GM23338 (cell line): ENCODE measurements around the gene FLNB. TPM values are rescaled to one million over a fixed set of nuclear protein-coding genes. Genes with fewer than 3 reads are reported as not detected.

Experiments
- ATAC-seq: fragments of 200-7000 bp; cut with Tn5 transposase; 3 replicates; pipeline ENCODE4 v1.9.1; 2020
- DNase-seq: peaks from one replicate; pipeline ENCODE4 v3.0.0-alpha.2; 2015; ENCODE audit warnings: low spot score
- H2AFZ ChIP-seq: fragments of 200-600 bp; sonication (generic); 2 replicates; pipeline ENCODE4 v1.8.0; 2016; ENCODE audit warnings: antibody characterized with exemption, mild to moderate bottlenecking, moderate library complexity
- H3F3A ChIP-seq: fragments of 200-600 bp; sonication (generic); replicated peaks from 2 replicates; pipeline ENCODE4 v1.8.0; 2017; ENCODE audit warnings: antibody characterized with exemption, mixed run types, low read depth
- H3K27ac ChIP-seq: fragments of 200-600 bp; sonication (generic); 2 replicates; pipeline ENCODE4 v1.6.1; 2016; ENCODE audit warnings: low read depth
- H3K27me3 ChIP-seq: fragments of 200-600 bp; sonication (generic); 2 replicates; pipeline ENCODE4 v1.8.0; 2016; ENCODE audit warnings: mild to moderate bottlenecking, mixed run types, moderate library complexity; ENCODE audit not compliant: insufficient read depth
- H3K36me3 ChIP-seq: fragments of 200-600 bp; sonication (generic); 2 replicates; pipeline ENCODE4 v1.8.0; 2016; ENCODE audit warnings: mild to moderate bottlenecking; ENCODE audit not compliant: insufficient read depth
- H3K4me1 ChIP-seq: fragments of 200-600 bp; sonication (generic); 2 replicates; pipeline ENCODE4 v1.8.0; 2016; ENCODE audit warnings: mild to moderate bottlenecking, moderate library complexity; ENCODE audit not compliant: insufficient read depth
- H3K4me2 ChIP-seq: fragments of 200-600 bp; sonication (generic); 2 replicates; pipeline ENCODE4 v1.7.1; 2017; ENCODE audit warnings: mixed run types
- H3K4me3 ChIP-seq: fragments of 200-600 bp; sonication (generic); 2 replicates; pipeline ENCODE4 v1.6.1; 2016; ENCODE audit warnings: mixed run types
- H3K79me2 ChIP-seq: fragments of 200-600 bp; sonication (generic); replicated peaks from 2 replicates; pipeline ENCODE4 v1.8.0; 2017; ENCODE audit warnings: mild to moderate bottlenecking; ENCODE audit not compliant: insufficient read depth
- H3K9me2 ChIP-seq: fragments of 200-600 bp; sonication (generic); 2 replicates; pipeline ENCODE4 v1.8.0; 2017; ENCODE audit not compliant: insufficient read depth
- H4K20me1 ChIP-seq: fragments of 200-600 bp; sonication (generic); replicated peaks from 2 replicates; pipeline ENCODE4 v1.8.0; 2017; ENCODE audit warnings: mild to moderate bottlenecking; ENCODE audit not compliant: insufficient read depth
- H3K27ac Mint-ChIP-seq: 2 replicates; pipeline ENCODE4 v1.8.0; 2020; ENCODE audit warnings: inconsistent platforms, mild to moderate bottlenecking, moderate library complexity, mixed read lengths
- H3K27me3 Mint-ChIP-seq: 3 replicates; pipeline ENCODE4 v1.8.0; 2022; ENCODE audit warnings: low read depth, mild to moderate bottlenecking, moderate library complexity, mixed read lengths, inconsistent platforms; ENCODE audit not compliant: insufficient read depth, poor library complexity
- H3K36me3 Mint-ChIP-seq: 3 replicates; pipeline ENCODE4 v1.8.0; 2021; ENCODE audit warnings: low read depth, mild to moderate bottlenecking, inconsistent platforms, moderate library complexity, mixed read lengths
- H3K4me1 Mint-ChIP-seq: 3 replicates; pipeline ENCODE4 v1.8.0; 2020; ENCODE audit warnings: mild to moderate bottlenecking, inconsistent platforms, mixed read lengths
- H3K4me3 Mint-ChIP-seq: 3 replicates; pipeline ENCODE4 v1.8.0; 2021; ENCODE audit warnings: moderate library complexity, mild to moderate bottlenecking, inconsistent platforms, mixed read lengths
- H3K9me3 Mint-ChIP-seq: 3 replicates; pipeline ENCODE4 v1.8.0; 2020; ENCODE audit warnings: moderate library complexity, mild to moderate bottlenecking, inconsistent platforms, mixed read lengths
- CREB1 ChIP-seq: fragments of 250-450 bp; sonication (Bioruptor Pico); IDR thresholded peaks from 2 replicates; pipeline ENCODE4 v1.5.0; 2020; ENCODE audit warnings: low read depth, mild to moderate bottlenecking, moderate library complexity
- CTCF ChIP-seq, 2 experiments: fragments of 200-600 bp in 1 of 2; sonication (generic) in 1 of 2; conservative IDR thresholded peaks; 2 replicates each; pipeline versions ENCODE4 v1.5.1 to v1.6.1; 2016 to 2017; ENCODE audit warnings: antibody characterized with exemption in 2 of 2, low read depth in 2 of 2, mild to moderate bottlenecking in 2 of 2, moderate library complexity in 1 of 2
- ETS1 ChIP-seq: IDR thresholded peaks from 2 replicates; pipeline ENCODE4 v1.6.1; 2016; ENCODE audit warnings: antibody characterized with exemption
- EZH2 ChIP-seq: fragments of 200-600 bp; sonication (generic); IDR thresholded peaks from one replicate; pipeline ENCODE4 v1.8.0; 2017; ENCODE audit warnings: antibody characterized with exemption, mild to moderate bottlenecking, low read depth; ENCODE audit not compliant: unreplicated experiment
- EZH2phosphoT487 ChIP-seq: fragments of 200-600 bp; sonication (generic); IDR thresholded peaks from one replicate; pipeline ENCODE4 v1.8.1; 2018; ENCODE audit warnings: antibody characterized with exemption; ENCODE audit not compliant: unreplicated experiment
- JUNB ChIP-seq: IDR thresholded peaks from one replicate; pipeline ENCODE4 v1.6.1; 2016; ENCODE audit warnings: antibody characterized with exemption; ENCODE audit not compliant: unreplicated experiment
- NANOG ChIP-seq: IDR thresholded peaks from 2 replicates; pipeline ENCODE4 v1.6.1; 2016; ENCODE audit warnings: antibody characterized with exemption, borderline replicate concordance
- POLR2AphosphoS5 ChIP-seq: IDR thresholded peaks from 2 replicates; pipeline ENCODE4 v1.6.1; 2016; ENCODE audit warnings: antibody characterized with exemption, low read depth
- STAT1 ChIP-seq: IDR thresholded peaks from one replicate; pipeline ENCODE4 v1.6.1; 2016; ENCODE audit warnings: antibody characterized with exemption; ENCODE audit not compliant: unreplicated experiment
- ZNF114 ChIP-seq: fragments of 250-450 bp; sonication (Bioruptor Pico); IDR thresholded peaks from 2 replicates; pipeline ENCODE4 v1.5.0; 2020; ENCODE audit warnings: mild to moderate bottlenecking, moderate library complexity
- ZNF331 ChIP-seq: fragments of 250-450 bp; sonication (Bioruptor Pico); IDR thresholded peaks from 2 replicates; pipeline ENCODE4 v1.5.0; 2020; ENCODE audit warnings: low read depth, mild to moderate bottlenecking, moderate library complexity
- polyA plus RNA-seq: library from polyadenylated mRNA; unstranded; fragments of >200 nt; fragmentation: Nextera tagmentation; extraction: Ambion mirVana; gene quantifications from 2 replicates; pipeline ENCODE4 v1.2.1, GENCODE V29; 2016
- total RNA-seq: library from RNA; depleted of rRNA; stranded (reverse); fragments of >200 nt; shearing (Covaris generic); gene quantifications from 2 replicates; pipeline ENCODE4 v1.2.3, GENCODE V29; 2014
- TF ChIP-seq, protein P1 (sequence below): IDR thresholded peaks from one replicate; pipeline ENCODE4 v1.6.1; 2018; ENCODE audit warnings: antibody characterized with exemption; ENCODE audit not compliant: unreplicated experiment
- TF ChIP-seq, protein P2 (sequence below): fragments of 250-450 bp; sonication (Bioruptor Pico); IDR thresholded peaks from 2 replicates; pipeline ENCODE4 v1.5.0; 2020; ENCODE audit warnings: mild to moderate bottlenecking, moderate library complexity

The FLNB gene
- total and polyA plus RNA-seq, 2 experiments from 2014 or later = 39.7 to 179 TPM

DNA sequence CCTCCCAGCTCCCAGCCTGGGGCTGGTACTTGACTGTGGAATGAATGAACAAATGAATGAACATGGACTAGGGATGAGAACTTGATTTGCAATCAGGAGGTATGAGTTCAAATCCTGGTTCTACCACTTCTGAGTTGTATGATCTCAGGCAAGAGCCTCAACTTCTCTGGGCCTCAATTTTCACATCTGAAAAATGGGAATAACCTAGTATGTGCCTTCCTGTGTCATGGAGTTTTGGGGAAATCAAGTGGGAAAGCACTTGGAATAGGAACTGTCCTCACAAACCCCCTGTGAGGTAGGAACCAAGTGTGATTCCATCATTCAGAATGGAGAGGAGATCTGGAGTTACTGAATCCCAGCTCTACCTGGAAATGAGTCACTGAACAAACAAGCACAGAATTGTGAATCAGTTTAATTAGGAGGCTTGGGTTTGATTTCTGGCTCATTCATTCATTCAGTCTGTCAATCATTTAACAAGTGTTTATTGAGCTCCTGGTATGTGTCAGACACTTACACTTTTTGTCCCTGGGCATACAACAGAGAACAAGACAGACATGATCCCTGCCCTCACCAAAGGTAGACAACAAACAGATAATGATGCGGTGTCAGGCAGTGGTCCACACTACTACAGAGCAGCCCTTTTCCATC, 172.8 kb downstream of the FLNB start:
- Histone ChIP-seq H3K79me2 (no peaks in the 10 kb centered on the region), H3K4me1 (peaks cover 1% of the 10 kb centered on the region; the same call in 1 of the 2 replicates), H3K4me3 (no peak overlapping the region), H3K27me3 (no peaks in the 10 kb centered on the region), H3K9me2 (no peaks in the 10 kb centered on the region; the same call in 1 of the 2 replicates), H2AFZ (no peak overlapping the region), H4K20me1 (no peaks in the 10 kb centered on the region), H3K36me3 (no peaks in the 10 kb centered on the region), H3K27ac (no peak overlapping the region), H3K4me2 (no peak overlapping the region), H3F3A (no peaks in the 10 kb centered on the region)
- ATAC-seq (no peak), DNase-seq (no peak)
- Mint-ChIP-seq H3K36me3 (no peaks in the 10 kb centered on the region), H3K27ac (no peak overlapping the region), H3K4me1 (0 out of 3 replicates have a peak, but pooled peaks cover 5% of the 10 kb centered on the region), H3K4me3 (no peak overlapping the region), H3K9me3 (no peaks in the 10 kb centered on the region; the same call in 2 of the 3 replicates), H3K27me3 (peaks cover 7% of the 10 kb centered on the region)
- no peak for TF ChIP-seq STAT1
- no peak for TF ChIP-seq POLR2AphosphoS5
- no peak for TF ChIP-seq ZNF331 (CRISPR knock-in tag)
- TF ChIP-seq NANOG = no peak
- TF ChIP-seq EZH2phosphoT487 = no peak
- TF ChIP-seq ZNF114 (CRISPR knock-in tag) = no peak
- no peak for TF ChIP-seq JUNB
- TF ChIP-seq CREB1 (CRISPR knock-in tag) = no peak
- TF ChIP-seq CTCF (conservative IDR thresholded peaks at IDR 0.05; ENCODE audit: low read depth in 2 of 2) = no peak
- TF ChIP-seq ETS1 = no peak
- TF ChIP-seq, protein P1, sequence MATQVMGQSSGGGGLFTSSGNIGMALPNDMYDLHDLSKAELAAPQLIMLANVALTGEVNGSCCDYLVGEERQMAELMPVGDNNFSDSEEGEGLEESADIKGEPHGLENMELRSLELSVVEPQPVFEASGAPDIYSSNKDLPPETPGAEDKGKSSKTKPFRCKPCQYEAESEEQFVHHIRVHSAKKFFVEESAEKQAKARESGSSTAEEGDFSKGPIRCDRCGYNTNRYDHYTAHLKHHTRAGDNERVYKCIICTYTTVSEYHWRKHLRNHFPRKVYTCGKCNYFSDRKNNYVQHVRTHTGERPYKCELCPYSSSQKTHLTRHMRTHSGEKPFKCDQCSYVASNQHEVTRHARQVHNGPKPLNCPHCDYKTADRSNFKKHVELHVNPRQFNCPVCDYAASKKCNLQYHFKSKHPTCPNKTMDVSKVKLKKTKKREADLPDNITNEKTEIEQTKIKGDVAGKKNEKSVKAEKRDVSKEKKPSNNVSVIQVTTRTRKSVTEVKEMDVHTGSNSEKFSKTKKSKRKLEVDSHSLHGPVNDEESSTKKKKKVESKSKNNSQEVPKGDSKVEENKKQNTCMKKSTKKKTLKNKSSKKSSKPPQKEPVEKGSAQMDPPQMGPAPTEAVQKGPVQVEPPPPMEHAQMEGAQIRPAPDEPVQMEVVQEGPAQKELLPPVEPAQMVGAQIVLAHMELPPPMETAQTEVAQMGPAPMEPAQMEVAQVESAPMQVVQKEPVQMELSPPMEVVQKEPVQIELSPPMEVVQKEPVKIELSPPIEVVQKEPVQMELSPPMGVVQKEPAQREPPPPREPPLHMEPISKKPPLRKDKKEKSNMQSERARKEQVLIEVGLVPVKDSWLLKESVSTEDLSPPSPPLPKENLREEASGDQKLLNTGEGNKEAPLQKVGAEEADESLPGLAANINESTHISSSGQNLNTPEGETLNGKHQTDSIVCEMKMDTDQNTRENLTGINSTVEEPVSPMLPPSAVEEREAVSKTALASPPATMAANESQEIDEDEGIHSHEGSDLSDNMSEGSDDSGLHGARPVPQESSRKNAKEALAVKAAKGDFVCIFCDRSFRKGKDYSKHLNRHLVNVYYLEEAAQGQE = no peak
- TF ChIP-seq EZH2 = no peak
- TF ChIP-seq, protein P2, sequence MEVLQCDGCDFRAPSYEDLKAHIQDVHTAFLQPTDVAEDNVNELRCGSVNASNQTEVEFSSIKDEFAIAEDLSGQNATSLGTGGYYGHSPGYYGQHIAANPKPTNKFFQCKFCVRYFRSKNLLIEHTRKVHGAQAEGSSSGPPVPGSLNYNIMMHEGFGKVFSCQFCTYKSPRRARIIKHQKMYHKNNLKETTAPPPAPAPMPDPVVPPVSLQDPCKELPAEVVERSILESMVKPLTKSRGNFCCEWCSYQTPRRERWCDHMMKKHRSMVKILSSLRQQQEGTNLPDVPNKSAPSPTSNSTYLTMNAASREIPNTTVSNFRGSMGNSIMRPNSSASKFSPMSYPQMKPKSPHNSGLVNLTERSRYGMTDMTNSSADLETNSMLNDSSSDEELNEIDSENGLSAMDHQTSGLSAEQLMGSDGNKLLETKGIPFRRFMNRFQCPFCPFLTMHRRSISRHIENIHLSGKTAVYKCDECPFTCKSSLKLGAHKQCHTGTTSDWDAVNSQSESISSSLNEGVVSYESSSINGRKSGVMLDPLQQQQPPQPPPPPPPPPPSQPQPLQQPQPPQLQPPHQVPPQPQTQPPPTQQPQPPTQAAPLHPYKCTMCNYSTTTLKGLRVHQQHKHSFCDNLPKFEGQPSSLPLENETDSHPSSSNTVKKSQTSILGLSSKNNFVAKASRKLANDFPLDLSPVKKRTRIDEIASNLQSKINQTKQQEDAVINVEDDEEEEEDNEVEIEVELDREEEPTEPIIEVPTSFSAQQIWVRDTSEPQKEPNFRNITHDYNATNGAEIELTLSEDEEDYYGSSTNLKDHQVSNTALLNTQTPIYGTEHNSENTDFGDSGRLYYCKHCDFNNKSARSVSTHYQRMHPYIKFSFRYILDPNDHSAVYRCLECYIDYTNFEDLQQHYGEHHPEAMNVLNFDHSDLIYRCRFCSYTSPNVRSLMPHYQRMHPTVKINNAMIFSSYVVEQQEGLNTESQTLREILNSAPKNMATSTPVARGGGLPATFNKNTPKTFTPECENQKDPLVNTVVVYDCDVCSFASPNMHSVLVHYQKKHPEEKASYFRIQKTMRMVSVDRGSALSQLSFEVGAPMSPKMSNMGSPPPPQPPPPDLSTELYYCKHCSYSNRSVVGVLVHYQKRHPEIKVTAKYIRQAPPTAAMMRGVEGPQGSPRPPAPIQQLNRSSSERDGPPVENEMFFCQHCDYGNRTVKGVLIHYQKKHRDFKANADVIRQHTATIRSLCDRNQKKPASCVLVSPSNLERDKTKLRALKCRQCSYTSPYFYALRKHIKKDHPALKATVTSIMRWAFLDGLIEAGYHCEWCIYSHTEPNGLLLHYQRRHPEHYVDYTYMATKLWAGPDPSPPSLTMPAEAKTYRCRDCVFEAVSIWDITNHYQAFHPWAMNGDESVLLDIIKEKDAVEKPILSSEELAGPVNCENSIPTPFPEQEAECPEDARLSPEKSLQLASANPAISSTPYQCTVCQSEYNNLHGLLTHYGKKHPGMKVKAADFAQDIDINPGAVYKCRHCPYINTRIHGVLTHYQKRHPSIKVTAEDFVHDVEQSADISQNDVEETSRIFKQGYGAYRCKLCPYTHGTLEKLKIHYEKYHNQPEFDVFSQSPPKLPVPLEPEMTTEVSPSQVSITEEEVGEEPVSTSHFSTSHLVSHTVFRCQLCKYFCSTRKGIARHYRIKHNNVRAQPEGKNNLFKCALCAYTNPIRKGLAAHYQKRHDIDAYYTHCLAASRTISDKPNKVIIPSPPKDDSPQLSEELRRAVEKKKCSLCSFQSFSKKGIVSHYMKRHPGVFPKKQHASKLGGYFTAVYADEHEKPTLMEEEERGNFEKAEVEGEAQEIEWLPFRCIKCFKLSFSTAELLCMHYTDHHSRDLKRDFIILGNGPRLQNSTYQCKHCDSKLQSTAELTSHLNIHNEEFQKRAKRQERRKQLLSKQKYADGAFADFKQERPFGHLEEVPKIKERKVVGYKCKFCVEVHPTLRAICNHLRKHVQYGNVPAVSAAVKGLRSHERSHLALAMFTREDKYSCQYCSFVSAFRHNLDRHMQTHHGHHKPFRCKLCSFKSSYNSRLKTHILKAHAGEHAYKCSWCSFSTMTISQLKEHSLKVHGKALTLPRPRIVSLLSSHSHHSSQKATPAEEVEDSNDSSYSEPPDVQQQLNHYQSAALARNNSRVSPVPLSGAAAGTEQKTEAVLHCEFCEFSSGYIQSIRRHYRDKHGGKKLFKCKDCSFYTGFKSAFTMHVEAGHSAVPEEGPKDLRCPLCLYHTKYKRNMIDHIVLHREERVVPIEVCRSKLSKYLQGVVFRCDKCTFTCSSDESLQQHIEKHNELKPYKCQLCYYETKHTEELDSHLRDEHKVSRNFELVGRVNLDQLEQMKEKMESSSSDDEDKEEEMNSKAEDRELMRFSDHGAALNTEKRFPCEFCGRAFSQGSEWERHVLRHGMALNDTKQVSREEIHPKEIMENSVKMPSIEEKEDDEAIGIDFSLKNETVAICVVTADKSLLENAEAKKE (CRISPR knock-in tag) = no peak
